ENCODE results near the gene SLC22A16. TPM values are rescaled to one million over a fixed set of nuclear protein-coding genes. Genes with fewer than 3 reads are reported as not detected.

Gene SLC22A16
- total and polyA plus RNA-seq, 2 donors from 2014 or later, result 0.79 TPM; not detected in 1

DNA sequence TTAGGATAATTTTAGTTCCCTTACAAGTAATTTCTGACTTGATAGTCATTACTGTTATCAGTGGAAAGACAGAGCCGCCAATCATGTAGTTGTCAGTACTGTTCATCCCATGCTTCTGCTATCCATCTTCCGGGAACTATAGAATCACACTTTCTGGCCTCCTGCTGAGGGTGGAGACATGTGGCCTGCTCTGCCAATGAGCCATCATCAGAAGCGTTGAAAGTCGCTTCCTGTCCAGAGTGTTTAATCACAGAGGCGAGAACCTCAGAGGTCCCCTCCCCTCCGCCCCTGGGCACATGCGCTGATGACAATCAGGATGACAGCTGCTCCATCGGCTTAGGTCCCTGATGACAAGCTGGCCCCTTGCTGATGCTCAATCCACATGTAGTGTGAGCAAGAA lies 64.1 kb downstream of the SLC22A16 start:
- no peaks in the 10 kb centered on the region for H3K27me3 ChIP-seq (ENCODE audit: control insufficient read depth, insufficient read depth, low read length)

DNA sequence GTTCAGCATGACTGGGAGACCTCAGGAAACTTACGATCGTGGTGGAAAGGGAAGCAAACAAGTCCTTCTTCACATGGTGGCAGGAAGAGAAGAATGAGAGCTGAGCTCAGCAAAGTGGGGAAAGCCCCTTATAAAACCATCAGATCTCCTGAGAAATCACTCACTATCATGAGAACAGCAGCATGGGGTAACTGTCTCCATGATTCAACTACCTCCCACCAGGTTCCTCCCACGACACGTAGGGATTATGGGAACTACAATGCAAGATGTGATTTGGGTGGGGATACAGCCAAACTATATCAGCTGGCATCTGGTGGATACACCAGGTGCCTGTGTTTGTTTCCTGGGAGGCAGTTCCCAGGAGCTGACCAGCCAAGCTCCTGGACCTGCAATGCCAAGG lies 65.9 kb downstream of the SLC22A16 start:
- FAIRE-seq (no peak), DNase-seq (no peak)
- Histone ChIP-seq H3K36me3 (ENCODE audit: control insufficient read depth in 2 of 3, insufficient read depth in 3 of 3, low read length in 3 of 3) (no peaks in the 10 kb centered on the region), H3K9me3 (ENCODE audit: control insufficient read depth in 2 of 3, insufficient read depth in 1 of 3, low read length in 3 of 3) (no peaks in the 10 kb centered on the region), H3K4me1 (ENCODE audit: control insufficient read depth in 2 of 3, insufficient read depth in 2 of 3, low read depth in 1 of 3, low read length in 3 of 3) (peaks cover 0 to 13% (median 10%) of the 10 kb centered on the region in 3 donors), H3K27ac (ENCODE audit: low read depth in 2 of 2, low read length in 2 of 2) (no peak overlapping the region), H3K27me3 (ENCODE audit: control insufficient read depth, insufficient read depth, low read length) (no peaks in the 10 kb centered on the region), H3K4me3 (ENCODE audit: low read length in 3 of 3) (no peak overlapping the region), H3K9ac (ENCODE audit: low read length in 3 of 3) (no peak overlapping the region)
- TF ChIP-seq, protein P1, sequence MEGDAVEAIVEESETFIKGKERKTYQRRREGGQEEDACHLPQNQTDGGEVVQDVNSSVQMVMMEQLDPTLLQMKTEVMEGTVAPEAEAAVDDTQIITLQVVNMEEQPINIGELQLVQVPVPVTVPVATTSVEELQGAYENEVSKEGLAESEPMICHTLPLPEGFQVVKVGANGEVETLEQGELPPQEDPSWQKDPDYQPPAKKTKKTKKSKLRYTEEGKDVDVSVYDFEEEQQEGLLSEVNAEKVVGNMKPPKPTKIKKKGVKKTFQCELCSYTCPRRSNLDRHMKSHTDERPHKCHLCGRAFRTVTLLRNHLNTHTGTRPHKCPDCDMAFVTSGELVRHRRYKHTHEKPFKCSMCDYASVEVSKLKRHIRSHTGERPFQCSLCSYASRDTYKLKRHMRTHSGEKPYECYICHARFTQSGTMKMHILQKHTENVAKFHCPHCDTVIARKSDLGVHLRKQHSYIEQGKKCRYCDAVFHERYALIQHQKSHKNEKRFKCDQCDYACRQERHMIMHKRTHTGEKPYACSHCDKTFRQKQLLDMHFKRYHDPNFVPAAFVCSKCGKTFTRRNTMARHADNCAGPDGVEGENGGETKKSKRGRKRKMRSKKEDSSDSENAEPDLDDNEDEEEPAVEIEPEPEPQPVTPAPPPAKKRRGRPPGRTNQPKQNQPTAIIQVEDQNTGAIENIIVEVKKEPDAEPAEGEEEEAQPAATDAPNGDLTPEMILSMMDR (IDR thresholded peaks at IDR 0.05; ENCODE audit: borderline replicate concordance, extremely low read depth, insufficient read depth), result no peak
- intact Hi-C loops (cut with DNase I), result no loop called here

More for the DNA sequence above, 64.1 kb downstream of the SLC22A16 start:
- H3K9me3 ChIP-seq (ENCODE audit: control insufficient read depth in 2 of 3, insufficient read depth in 1 of 3, low read length in 3 of 3), result no peaks in the 10 kb centered on the region
- TF ChIP-seq, protein P1 (IDR thresholded peaks at IDR 0.05; ENCODE audit: borderline replicate concordance, extremely low read depth, insufficient read depth), result no peak
- H3K9ac ChIP-seq (ENCODE audit: low read length in 3 of 3), result no peak overlapping the region
- H3K4me3 ChIP-seq (ENCODE audit: low read length in 3 of 3), result no peak overlapping the region
- FAIRE-seq, result no peak
- intact Hi-C loops (cut with DNase I), result no loop called here
- DNase-seq, result no peak
- H3K27ac ChIP-seq (ENCODE audit: low read depth in 2 of 2, low read length in 2 of 2), result no peak overlapping the region
- no peaks in the 10 kb centered on the region for H3K36me3 ChIP-seq (ENCODE audit: control insufficient read depth in 2 of 3, insufficient read depth in 3 of 3, low read length in 3 of 3)
- H3K4me1 ChIP-seq (ENCODE audit: control insufficient read depth in 2 of 3, insufficient read depth in 2 of 3, low read depth in 1 of 3, low read length in 3 of 3), result peaks cover 0 to 13% (median 10%) of the 10 kb centered on the region in 3 donors

DNA sequence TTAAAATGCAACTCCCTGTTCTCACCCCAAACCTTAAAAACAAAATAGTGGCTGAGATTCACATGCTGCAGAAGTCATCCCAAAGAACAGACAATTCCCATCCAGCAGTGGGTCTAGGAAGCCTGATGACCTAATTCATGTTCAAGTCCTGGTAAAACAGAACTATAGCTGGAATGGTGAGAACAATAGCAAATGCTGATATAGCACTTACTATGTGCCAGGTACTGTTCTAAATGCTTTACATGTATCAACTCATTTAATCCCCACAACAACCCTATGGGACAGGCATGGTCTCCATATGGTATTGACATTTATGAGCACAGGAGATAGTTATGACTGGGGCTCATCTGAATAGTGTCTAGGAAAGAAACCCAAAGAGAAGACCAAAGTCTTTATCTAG lies 66.6 kb downstream of the SLC22A16 start:
- no peak overlapping the region for H3K9ac ChIP-seq (ENCODE audit: low read length in 3 of 3)
- no peak overlapping the region for H3K4me3 ChIP-seq (ENCODE audit: low read length in 3 of 3)
- H3K9me3 ChIP-seq (ENCODE audit: control insufficient read depth in 2 of 3, insufficient read depth in 1 of 3, low read length in 3 of 3), result no peaks in the 10 kb centered on the region
- peaks cover 0 to 7% (median 5%) of the 10 kb centered on the region in 3 donors for H3K4me1 ChIP-seq (ENCODE audit: control insufficient read depth in 2 of 3, insufficient read depth in 2 of 3, low read depth in 1 of 3, low read length in 3 of 3)
- H3K27me3 ChIP-seq (ENCODE audit: control insufficient read depth, insufficient read depth, low read length), result no peaks in the 10 kb centered on the region
- no peak for FAIRE-seq
- H3K27ac ChIP-seq (ENCODE audit: low read depth in 2 of 2, low read length in 2 of 2), result no peak overlapping the region
- TF ChIP-seq, protein P1 (IDR thresholded peaks at IDR 0.05; ENCODE audit: borderline replicate concordance, extremely low read depth, insufficient read depth), result no peak
- no peak for DNase-seq
- intact Hi-C loops (cut with DNase I), result no loop called here
- no peaks in the 10 kb centered on the region for H3K36me3 ChIP-seq (ENCODE audit: control insufficient read depth in 2 of 3, insufficient read depth in 3 of 3, low read length in 3 of 3)

DNA sequence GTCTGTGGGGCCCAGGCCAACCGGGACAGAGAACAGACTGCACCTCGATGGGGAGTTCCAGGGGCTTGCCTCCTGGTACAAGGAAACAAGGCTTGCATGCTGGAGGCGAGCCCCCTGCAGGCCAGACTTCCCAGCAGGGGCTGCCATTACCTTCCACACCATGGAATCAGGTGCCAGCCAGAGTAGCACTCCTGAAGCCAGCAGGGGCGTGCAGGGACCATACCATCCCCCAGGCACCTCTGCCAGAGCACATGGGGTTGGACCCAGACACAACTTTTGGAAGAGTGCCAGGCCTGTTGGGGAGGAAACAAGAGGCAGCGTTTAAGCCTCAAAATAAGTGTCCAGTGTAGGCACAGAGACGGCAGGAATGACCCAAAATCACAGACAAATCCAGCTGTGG lies 67.5 kb downstream of the SLC22A16 start:
- intact Hi-C loops (cut with DNase I), result no loop called here
- DNase-seq, result no peak
- no peak for FAIRE-seq

More for the DNA sequence above, 67.5 kb downstream of the SLC22A16 start:
- Histone ChIP-seq H3K36me3 (ENCODE audit: control insufficient read depth in 2 of 3, insufficient read depth in 3 of 3, low read length in 3 of 3) (no peaks in the 10 kb centered on the region), H3K27me3 (ENCODE audit: control insufficient read depth, insufficient read depth, low read length) (no peaks in the 10 kb centered on the region), H3K4me1 (ENCODE audit: control insufficient read depth in 2 of 3, insufficient read depth in 2 of 3, low read depth in 1 of 3, low read length in 3 of 3) (no peaks in the 10 kb centered on the region), H3K4me3 (ENCODE audit: low read length in 3 of 3) (no peak overlapping the region), H3K9ac (ENCODE audit: low read length in 3 of 3) (no peak overlapping the region), H3K9me3 (ENCODE audit: control insufficient read depth in 2 of 3, insufficient read depth in 1 of 3, low read length in 3 of 3) (no peaks in the 10 kb centered on the region), H3K27ac (ENCODE audit: low read depth in 2 of 2, low read length in 2 of 2) (no peak overlapping the region)
- TF ChIP-seq, protein P1 (IDR thresholded peaks at IDR 0.05; ENCODE audit: borderline replicate concordance, extremely low read depth, insufficient read depth), result no peak

Data from kidney (tissue), 14 donors.